ENCODE measurements around the gene TMEFF2. TPM values are rescaled to one million over a fixed set of nuclear protein-coding genes. Genes with fewer than 3 reads are reported as not detected.

Gene TMEFF2
- polyA plus RNA-seq, 3 donors = 14.1 to 20.9 (median 19.9) TPM

DNA sequence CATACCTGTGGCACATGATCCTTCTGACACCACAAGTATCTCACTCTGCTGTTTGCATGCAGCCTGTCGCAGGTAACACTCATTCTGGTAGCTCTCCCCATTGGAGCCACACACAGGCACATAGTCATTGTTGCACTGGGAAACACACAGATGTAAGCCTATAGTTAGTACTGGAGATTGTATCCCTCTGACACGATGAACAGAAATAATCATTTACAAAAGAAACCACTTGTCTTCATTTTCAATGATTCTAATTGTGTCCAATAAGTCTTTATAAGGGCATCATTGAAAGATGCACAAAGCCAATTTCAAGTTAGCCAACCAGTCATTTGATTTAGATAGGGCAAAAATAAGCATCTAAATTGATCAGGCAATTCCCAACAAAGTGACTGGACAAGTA lies 10.4 kb downstream of the TMEFF2 start:
- DNase-seq (ENCODE audit: low read depth in 3 of 3, low spot score in 2 of 3) = no peak

DNA sequence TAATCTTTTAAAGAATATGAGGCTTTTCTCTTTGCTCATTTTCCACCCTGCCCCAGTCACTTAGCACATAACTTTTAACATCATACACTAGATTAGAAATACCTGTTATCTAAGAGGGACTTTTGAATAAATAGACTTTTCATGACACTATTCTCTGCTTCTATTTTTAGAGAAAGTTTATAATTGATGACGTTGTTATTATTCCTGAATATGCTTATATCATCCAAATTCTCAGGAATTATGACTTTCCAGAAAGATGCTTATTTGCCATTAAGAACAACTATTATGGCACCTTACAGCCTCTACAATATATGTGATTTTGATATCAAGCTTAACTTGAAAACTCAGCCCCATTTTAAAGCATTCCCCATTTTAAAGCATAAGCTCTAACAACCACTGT lies 11.4 kb downstream of the TMEFF2 start:
- DNase-seq (ENCODE audit: low read depth in 3 of 3, low spot score in 2 of 3) = no peak

- no peak for DNase-seq (ENCODE audit: low read depth in 3 of 3, low spot score in 2 of 3)
Observed at GRCh38 chr2:192166946-192167345, 27.8 kb downstream of the TMEFF2 start.

- no peak for DNase-seq (ENCODE audit: low read depth in 3 of 3, low spot score in 2 of 3)
Observed at GRCh38 chr2:192165842-192166241, 28.9 kb downstream of the TMEFF2 start.

- DNase-seq (ENCODE audit: low read depth in 3 of 3, low spot score in 2 of 3) = peak; percentile 56 to 63 (median 61)
Observed at GRCh38 chr2:192162392-192163042, 32.2 kb downstream of the TMEFF2 start.

DNA sequence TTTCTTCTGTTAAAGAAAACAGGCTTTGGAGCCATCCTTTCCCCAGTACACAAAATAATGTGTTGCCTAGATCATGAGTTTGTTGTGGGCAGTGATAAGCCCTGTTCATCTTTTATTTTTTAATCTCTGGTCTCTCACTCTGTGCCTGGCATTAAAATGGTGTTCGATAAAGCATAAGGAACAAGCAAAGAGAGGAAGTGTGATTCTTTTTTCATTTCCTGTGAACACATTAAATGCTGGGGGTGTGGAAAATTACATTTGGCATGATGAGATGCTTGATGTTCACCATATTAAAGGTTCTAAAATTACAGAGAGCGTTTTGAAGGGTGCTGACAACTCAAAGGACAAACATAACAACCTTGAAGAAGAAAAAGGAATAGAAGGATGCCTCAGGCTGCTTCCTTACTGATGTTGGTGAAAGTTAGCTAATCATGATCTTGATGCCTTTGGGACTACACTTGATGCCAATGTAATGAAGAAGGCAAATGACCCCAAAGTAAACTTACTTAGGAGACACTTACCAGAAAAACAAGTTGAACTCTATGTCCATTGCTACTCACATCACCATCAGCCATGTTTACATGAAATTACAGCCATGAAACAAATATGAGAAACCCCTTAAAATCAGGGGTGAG lies 33.0 kb downstream of the TMEFF2 start:
- no peak for DNase-seq (ENCODE audit: low read depth in 3 of 3, low spot score in 2 of 3)

- DNase-seq (ENCODE audit: low read depth in 3 of 3, low spot score in 2 of 3) = no peak
Observed at GRCh38 chr2:192159736-192160135, 35.0 kb downstream of the TMEFF2 start.

GRCh38 chr2:192159208-192159607 lies 35.5 kb downstream of the TMEFF2 start:
- DNase-seq (ENCODE audit: low read depth in 3 of 3, low spot score in 2 of 3) = no peak

DNA sequence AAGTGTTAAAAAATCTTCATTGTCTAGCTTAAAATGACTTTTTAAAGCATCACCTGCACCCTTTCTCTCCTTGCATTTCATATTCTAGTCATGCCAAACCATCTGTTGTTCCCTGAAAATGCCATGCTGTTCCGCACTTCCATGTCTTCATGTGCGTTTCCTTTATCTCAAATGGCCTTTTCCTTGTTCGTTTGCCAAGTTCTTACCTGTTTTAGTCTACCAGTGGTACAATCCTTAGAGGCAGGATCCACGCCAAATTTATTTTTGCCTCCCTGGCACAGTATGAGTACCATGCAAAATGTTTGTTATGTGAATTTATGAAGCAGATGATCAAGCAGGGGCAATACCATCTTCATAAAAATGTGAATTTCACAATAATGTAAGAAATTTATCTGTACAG lies 37.0 kb downstream of the TMEFF2 start:
- no peak for DNase-seq (ENCODE audit: low read depth in 3 of 3, low spot score in 2 of 3)

- DNase-seq (ENCODE audit: low read depth in 3 of 3, low spot score in 2 of 3) = no peak
Observed at GRCh38 chr2:192155511-192156118, 39.1 kb downstream of the TMEFF2 start.

DNA sequence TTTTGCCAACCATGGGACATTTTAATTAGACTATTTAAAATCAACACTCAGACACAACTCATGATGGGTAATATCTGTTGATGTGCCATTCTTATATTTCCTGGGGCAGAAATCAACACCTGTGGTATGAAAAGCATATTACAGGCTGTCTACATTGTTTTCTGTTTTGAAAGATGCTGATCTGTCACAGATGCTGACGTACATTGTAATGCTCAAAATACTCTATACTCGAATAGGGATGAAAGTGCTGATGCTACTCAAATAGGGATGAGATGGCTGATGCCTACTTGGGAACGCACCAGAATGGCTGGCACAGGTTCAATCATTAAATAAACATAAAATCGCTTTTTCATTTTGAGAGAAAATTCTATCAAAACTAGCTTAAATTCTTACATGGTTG lies 41.2 kb downstream of the TMEFF2 start:
- no peak for DNase-seq (ENCODE audit: low read depth in 3 of 3, low spot score in 2 of 3)

GRCh38 chr2:192151853-192152252 lies 42.9 kb downstream of the TMEFF2 start:
- DNase-seq (ENCODE audit: low read depth in 3 of 3, low spot score in 2 of 3) = no peak

DNA sequence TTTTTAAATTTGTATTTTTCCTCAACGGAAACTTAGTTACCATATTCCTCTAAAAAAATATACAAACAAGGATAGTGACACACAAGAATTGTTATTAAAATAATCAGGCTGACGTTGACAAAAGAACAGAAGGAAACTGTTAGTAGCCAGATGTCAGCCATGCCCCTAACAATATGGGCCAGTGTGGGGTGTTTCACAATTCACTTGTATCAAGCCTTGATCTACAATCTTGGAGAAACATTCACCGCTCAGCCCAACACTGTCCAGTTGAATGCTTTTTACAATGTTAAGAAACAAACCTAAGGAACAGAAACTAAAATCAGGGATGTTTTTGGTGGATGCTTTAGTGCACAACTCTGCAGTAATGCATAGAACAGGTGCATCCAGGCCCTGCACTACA lies 44.6 kb downstream of the TMEFF2 start:
- no peak for DNase-seq (ENCODE audit: low read depth in 3 of 3, low spot score in 2 of 3)

GRCh38 chr2:192148620-192149321 lies 46.0 kb downstream of the TMEFF2 start:
- no peak for DNase-seq (ENCODE audit: low read depth in 3 of 3, low spot score in 2 of 3)

GRCh38 chr2:192148241-192148619 lies 46.5 kb downstream of the TMEFF2 start:
- DNase-seq (ENCODE audit: low read depth in 3 of 3, low spot score in 2 of 3) = no peak

DNA sequence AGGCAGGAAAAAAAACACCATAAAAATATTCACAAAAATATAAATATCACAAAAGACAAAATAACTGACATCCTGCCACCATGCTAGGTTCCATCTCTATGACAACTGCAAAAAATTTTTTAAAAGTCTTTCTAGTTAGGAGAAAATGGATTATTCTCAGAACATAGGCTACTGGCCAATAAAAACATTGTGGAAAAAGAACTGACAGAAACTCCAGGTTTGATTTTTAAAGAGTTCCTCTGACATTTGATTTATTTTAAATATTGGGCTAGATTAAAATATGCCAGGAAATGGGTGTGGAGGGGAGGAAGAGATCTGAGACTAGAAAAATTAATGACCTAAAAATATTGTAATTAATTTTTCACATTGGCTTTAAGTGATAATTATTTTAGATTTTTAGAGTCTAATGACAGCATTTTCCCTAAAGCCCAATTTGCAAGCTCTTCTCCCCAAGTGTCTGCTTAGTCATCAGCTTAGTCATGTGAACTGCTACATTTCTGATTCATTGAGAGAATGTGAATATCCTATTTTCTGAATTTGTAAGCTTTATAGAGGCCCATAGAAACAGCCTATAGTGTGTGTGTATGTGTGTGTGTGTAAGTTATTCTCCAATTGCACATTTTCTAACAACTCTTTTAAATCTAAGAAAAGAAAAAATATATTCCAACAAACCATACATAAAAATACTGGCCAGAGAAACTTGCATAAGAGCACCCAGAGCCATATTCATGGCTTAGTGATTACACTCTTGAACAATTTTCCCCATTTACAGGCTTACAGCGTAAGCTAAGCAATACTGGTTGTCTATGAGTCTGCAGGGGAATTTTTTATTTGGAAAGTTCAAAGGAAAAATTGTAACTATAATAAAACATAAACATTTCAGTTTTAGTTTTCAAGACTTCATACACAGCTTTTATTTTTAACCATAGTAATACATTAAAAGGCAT lies 48.4 kb downstream of the TMEFF2 start:
- DNase-seq (ENCODE audit: low read depth in 3 of 3, low spot score in 2 of 3) = no peak

GRCh38 chr2:192145496-192145895 lies 49.2 kb downstream of the TMEFF2 start:
- no peak for DNase-seq (ENCODE audit: low read depth in 3 of 3, low spot score in 2 of 3)

GRCh38 chr2:192140236-192140839 lies 54.4 kb downstream of the TMEFF2 start:
- DNase-seq (ENCODE audit: low read depth in 3 of 3, low spot score in 2 of 3) = no peak

- no peak for DNase-seq (ENCODE audit: low read depth in 3 of 3, low spot score in 2 of 3)
Observed at GRCh38 chr2:192139813-192140212, 54.9 kb downstream of the TMEFF2 start.

DNA sequence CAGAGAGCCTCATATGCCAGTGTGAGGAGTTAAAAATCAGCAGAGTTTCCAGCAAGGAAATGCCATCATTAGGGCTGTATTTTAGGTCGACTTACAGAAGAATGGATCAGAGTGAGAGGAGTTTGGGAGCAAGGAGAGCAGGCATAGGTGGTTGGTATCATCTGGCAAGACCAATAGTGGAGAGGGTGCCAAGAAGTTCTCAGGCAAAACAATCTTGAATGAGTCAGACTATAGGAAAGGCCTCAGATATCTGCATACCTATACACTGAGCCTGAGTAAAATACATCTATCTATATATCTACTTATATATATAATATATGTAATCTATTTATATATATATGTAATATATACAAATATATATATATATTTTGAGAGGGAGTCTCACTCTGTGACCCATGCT lies 57.3 kb downstream of the TMEFF2 start:
- DNase-seq (ENCODE audit: low read depth in 3 of 3, low spot score in 2 of 3) = no peak

All from right renal cortex interstitium (tissue), 3 donors.